Aorta (tissue), 5 donors: ENCODE results near the gene PGA5. TPM values are rescaled to one million over a fixed set of nuclear protein-coding genes. Genes with fewer than 3 reads are reported as not detected.
A peak's percentile ranks its signal among the peaks of the same experiment; 100 is the strongest.
"Not testable (repeated sequence)": the region's sequence is repeated elsewhere in the genome, so short reads cannot be mapped to it uniquely, and the experiment has no call there.

Experiments
- ATAC-seq: fragments of 200-7000 bp; cut with Tn5 transposase; one replicate; pipeline ENCODE4 v1.9.1; 2022; ENCODE audit warnings: moderate library complexity; ENCODE audit not compliant: low FRiP score
- DNase-seq, 2 donors: peaks; one replicate each; pipeline ENCODE4 v3.0.0-alpha.2; 2020
- H3K27ac ChIP-seq, 2 donors: one replicate each; pipeline ENCODE4 v1.5.1; 2013; ENCODE audit warnings: low read length in 2 of 2, mild to moderate bottlenecking in 2 of 2, moderate library complexity in 2 of 2, control low read depth in 1 of 2, inconsistent platforms in 1 of 2, low read depth in 1 of 2
- H3K27me3 ChIP-seq, 2 donors: one replicate each; pipeline ENCODE4 v1.6.1; 2013; ENCODE audit warnings: control low read depth in 1 of 2, low read length in 1 of 2, mild to moderate bottlenecking in 1 of 2, moderate library complexity in 1 of 2; ENCODE audit not compliant: insufficient read depth in 2 of 2, control insufficient read depth in 1 of 2
- H3K36me3 ChIP-seq, 2 donors: one replicate each; pipeline ENCODE4 v1.6.1; 2013; ENCODE audit warnings: control low read depth in 1 of 2, low read length in 1 of 2, mild to moderate bottlenecking in 1 of 2; ENCODE audit not compliant: insufficient read depth in 2 of 2, control insufficient read depth in 1 of 2
- H3K4me1 ChIP-seq, 2 donors: one replicate each; pipeline ENCODE4 v1.6.1; 2013; ENCODE audit warnings: low read length in 2 of 2, control low read depth in 1 of 2, mild to moderate bottlenecking in 1 of 2, moderate library complexity in 1 of 2; ENCODE audit not compliant: insufficient read depth in 2 of 2, control insufficient read depth in 1 of 2
- H3K4me3 ChIP-seq, 2 donors: one replicate each; pipeline ENCODE4 v1.5.1; 2013; ENCODE audit warnings: low read length in 2 of 2, control low read depth in 1 of 2, mild to moderate bottlenecking in 1 of 2
- H3K9me3 ChIP-seq: one replicate; pipeline ENCODE4 v1.6.1; 2013; ENCODE audit warnings: mild to moderate bottlenecking, low read length; ENCODE audit not compliant: control insufficient read depth
- WGBS, 2 donors: extraction: QIAGEN DNeasy Blood & Tissue Kit; methylation state at CpG; one replicate each; pipeline ENCODE4 v1.1.7; 2013; 5-methylcytosine and 5-hydroxymethylcytosine counted together
- intact Hi-C, 2 donors: fragments of 100-400 bp; cut with DNase I; formaldehyde crosslinking; loops; one replicate each; pipeline versions ENCODE4 v1.14.2 to v1.15.0; 2022
- long read RNA-seq, 2 donors: library from polyadenylated mRNA; unstranded; transcript quantifications; one replicate each; pipeline ENCODE4 v2.0.0, GENCODE V29; 2020 to 2021
- polyA plus RNA-seq, 2 donors: library from polyadenylated mRNA; stranded (reverse); fragments of 200-250 nt; gene quantifications; one replicate each; pipeline ENCODE4 v1.2.3, GENCODE V29; 2013
- total RNA-seq, 2 donors: library from RNA; stranded (reverse); fragmentation: NEBNext Ultra II Directional; extraction: Animal tissue kit (Norgen Biotek cat#: 25700); gene quantifications; one replicate each; pipeline ENCODE4 v1.2.1, GENCODE V29; 2021
- donor health status: healthy with polysubstance abuse.
- donor health status: Bipolar disorder and iron deficiency.
- donor health status: DM: no; HTN: no; CAD: no.
- donor health status: DM: no; HTN: no; CAD: no.
- donor health status: DM: yes; HTN: yes; CAD: no.

The PGA5 gene
- 1 to 10 TPM in 1 of 2 donors, not detected in 1; 1.0 TPM for total RNA-seq
- polyA plus RNA-seq, result under 1 TPM in 1 of 2 donors, not detected in 1; 0.10 TPM
- long read RNA-seq, donor 1, partial matches to known transcripts, result 0 of 1 reads
- long read RNA-seq, donor 1, other reads (novel, unspliced or antisense), result 1 of 1 reads
- long read RNA-seq, donor 2, partial matches to known transcripts, result 1 of 1 reads
- long read RNA-seq, donor 2, other reads (novel, unspliced or antisense), result 0 of 1 reads

DNA sequence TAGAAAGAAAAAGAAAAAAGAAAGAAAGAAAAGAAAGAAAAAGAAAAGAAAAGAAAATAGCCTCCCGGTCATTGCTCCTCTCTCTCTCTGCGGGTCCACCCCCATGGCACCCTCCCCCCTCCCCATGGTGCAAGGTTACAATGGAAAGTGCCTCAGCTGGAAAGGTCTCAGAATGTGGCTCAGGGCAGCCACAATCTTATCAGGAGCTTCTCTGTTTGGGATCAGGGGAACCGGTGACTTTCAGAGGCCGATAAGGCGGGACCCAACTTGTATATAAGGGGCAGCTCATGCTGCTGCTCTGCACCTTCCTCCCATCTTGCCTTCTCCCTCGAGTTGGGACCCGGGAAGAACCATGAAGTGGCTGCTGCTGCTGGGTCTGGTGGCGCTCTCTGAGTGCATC, at the start of gene PGA5:
Gene PGA5 (plus strand): TSS at position 301 of the 400 bp plus-strand sequence. CDS start 52 bp downstream, at position 353.
- H3K4me1 ChIP-seq, intact Hi-C loops, H3K27ac ChIP-seq, H3K4me3 ChIP-seq, H3K27me3 ChIP-seq, H3K9me3 ChIP-seq, DNase-seq, ATAC-seq, H3K36me3 ChIP-seq: not testable (repeated sequence)
- WGBS, 2 donors, result no CpG with 5 or more reads among the region's 8 CpGs

- Histone ChIP-seq H3K27ac (no peak overlapping the region), H3K4me3 (no peak overlapping the region), H3K4me1 (no peaks in the 10 kb centered on the region), H3K9me3 (no peaks in the 10 kb centered on the region), H3K36me3 (no peaks in the 10 kb centered on the region), H3K27me3 (no peaks in the 10 kb centered on the region)
- intact Hi-C loops, result no loop called here
- DNase-seq (no peak), ATAC-seq (no peak)
- WGBS, 2 donors, result 19 to 21% methylated on average over 12 of the region's 12 CpGs
These were observed 47.4 kb upstream of the PGA5 start for GRCh38 chr11:61193596-61193995.

GRCh38 chr11:61194169-61194671, 46.8 kb upstream of the PGA5 start:
- H3K27ac ChIP-seq, result no peak overlapping the region
- ATAC-seq, result no peak
- no peaks in the 10 kb centered on the region for H3K4me1 ChIP-seq
- peaks cover 2% of the 10 kb centered on the region for H3K9me3 ChIP-seq
- no peaks in the 10 kb centered on the region for H3K27me3 ChIP-seq
- intact Hi-C loops, result no loop called here
- DNase-seq, result no peak
- whole genome bisulfite sequencing, 2 donors, result 65 to 67% methylated on average over 12 of the region's 12 CpGs
- no peaks in the 10 kb centered on the region for H3K36me3 ChIP-seq
- H3K4me3 ChIP-seq, result no peak overlapping the region

- H3K4me1 ChIP-seq, result no peaks in the 10 kb centered on the region
- DNase-seq (peak in 1 of 2 donors; percentile 52), ATAC-seq (no peak)
- no peak overlapping the region for H3K4me3 ChIP-seq
- no peaks in the 10 kb centered on the region for H3K36me3 ChIP-seq
- no peaks in the 10 kb centered on the region for H3K27me3 ChIP-seq
- no peak overlapping the region for H3K27ac ChIP-seq
- 62 to 72% methylated on average over 7 of the region's 7 CpGs for WGBS, 2 donors
- peaks cover 2% of the 10 kb centered on the region for H3K9me3 ChIP-seq
- intact Hi-C loops, result no loop called here
These were observed 45.8 kb upstream of the PGA5 start for GRCh38 chr11:61194981-61195695.

DNA sequence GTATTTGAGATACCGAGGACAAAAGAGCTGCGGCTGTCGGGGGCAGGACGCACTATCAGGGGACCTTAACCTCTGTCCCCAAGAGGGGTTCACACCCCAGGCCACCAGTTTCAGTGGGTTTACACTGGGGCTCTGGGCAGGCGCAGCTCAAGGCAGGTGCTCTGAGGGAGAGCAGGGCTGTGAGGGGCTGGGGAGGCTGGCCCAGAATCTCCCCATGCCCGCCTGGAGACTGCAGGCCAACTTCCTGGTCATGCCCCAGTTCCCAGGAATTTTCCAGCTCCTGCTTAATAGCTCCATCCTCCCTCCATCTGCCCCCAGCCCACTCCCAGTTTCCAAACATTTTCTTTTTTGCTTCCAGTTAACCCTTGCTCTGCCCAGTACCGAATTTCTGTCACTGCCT, 45.3 kb upstream of the PGA5 start:
- Histone ChIP-seq H3K9me3 (peaks cover 2% of the 10 kb centered on the region), H3K27me3 (no peaks in the 10 kb centered on the region), H3K36me3 (no peaks in the 10 kb centered on the region), H3K4me1 (no peaks in the 10 kb centered on the region), H3K27ac (no peak overlapping the region), H3K4me3 (no peak overlapping the region)
- WGBS, 2 donors, result 51 to 63% methylated on average over 7 of the region's 7 CpGs
- ATAC-seq (no peak), DNase-seq (peak in 1 of 2 donors; percentile 59)
- intact Hi-C loops, result no loop called here

DNA sequence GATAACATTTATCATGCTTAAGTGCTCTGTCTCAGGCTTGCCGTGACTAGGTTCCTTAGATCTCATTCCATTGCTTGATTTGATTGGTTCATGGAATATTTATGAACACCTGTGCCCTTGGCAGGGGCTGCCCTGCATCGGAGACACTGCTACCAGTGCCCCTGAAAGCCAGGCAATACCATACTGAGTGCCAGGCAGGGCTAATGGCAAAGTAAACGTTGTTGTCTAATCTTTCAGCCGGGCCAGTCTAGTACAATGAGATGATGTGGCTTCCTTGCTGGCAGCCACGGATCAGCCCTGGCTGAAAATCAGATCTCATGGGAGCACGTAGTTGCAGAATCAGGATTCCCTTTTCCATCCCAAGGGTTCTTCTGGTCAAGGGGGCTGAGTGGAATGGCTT, 42.6 kb upstream of the PGA5 start:
- 37 to 38% methylated on average over 6 of the region's 6 CpGs for WGBS, 2 donors
- Histone ChIP-seq H3K36me3 (no peaks in the 10 kb centered on the region), H3K27me3 (no peaks in the 10 kb centered on the region), H3K27ac (no peak overlapping the region), H3K9me3 (peaks cover 2% of the 10 kb centered on the region), H3K4me1 (no peaks in the 10 kb centered on the region), H3K4me3 (no peak overlapping the region)
- intact Hi-C loops, result no loop called here
- no peak for DNase-seq
- ATAC-seq, result no peak

GRCh38 chr11:61198948-61199523, 41.9 kb upstream of the PGA5 start:
- Histone ChIP-seq H3K9me3 (peaks cover 2% of the 10 kb centered on the region), H3K27me3 (no peaks in the 10 kb centered on the region), H3K4me3 (no peak overlapping the region), H3K4me1 (no peaks in the 10 kb centered on the region), H3K36me3 (no peaks in the 10 kb centered on the region), H3K27ac (no peak overlapping the region)
- 84 to 87% methylated on average over 4 of the region's 4 CpGs for WGBS, 2 donors
- intact Hi-C loops, result no loop called here
- DNase-seq (no peak), ATAC-seq (no peak)

GRCh38 chr11:61201476-61201875, 39.5 kb upstream of the PGA5 start:
- Histone ChIP-seq H3K27me3 (no peaks in the 10 kb centered on the region), H3K9me3 (peaks cover 2% of the 10 kb centered on the region), H3K27ac (no peak overlapping the region), H3K4me3 (no peak overlapping the region), H3K4me1 (no peaks in the 10 kb centered on the region), H3K36me3 (no peaks in the 10 kb centered on the region)
- ATAC-seq (no peak), DNase-seq (no peak)
- 84 to 91% methylated on average over 14 of the region's 14 CpGs for WGBS, 2 donors
- intact Hi-C loops, result no loop called here
